ENCODE data around the gene FIP1L1. TPM values are rescaled to one million over a fixed set of nuclear protein-coding genes. Genes with fewer than 3 reads are reported as not detected.

The FIP1L1 gene
- total and polyA plus RNA-seq, 4 donors: 22.1 to 82.8 (median 32.0) TPM

DNA sequence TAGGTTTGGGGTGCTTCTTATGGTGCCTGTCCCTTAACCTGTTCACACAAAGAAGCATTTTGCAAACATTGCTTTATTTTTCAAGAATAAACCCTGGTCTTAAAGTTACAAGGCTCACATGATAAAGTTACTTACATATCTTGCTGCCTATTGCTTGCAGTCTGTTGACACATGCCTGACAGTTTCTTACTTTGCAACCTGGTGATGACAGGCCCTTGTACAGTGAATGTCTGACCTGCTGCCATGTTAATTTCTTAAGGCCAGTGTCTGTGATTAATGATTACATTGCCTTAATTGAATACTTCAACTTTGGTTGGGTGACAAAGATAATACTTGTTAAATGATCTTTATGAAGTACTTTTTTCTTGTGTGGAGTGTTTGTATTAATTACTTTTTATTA lies 49.9 kb downstream of the FIP1L1 start:
- DNase-seq: no peak
- no peak for ATAC-seq (ENCODE audit: insufficient read depth, low FRiP score)
- Histone ChIP-seq H3K4me3 (no peak overlapping the region), H3K27ac (ENCODE audit: low read depth in 1 of 2, low read length in 1 of 2) (no peak overlapping the region), H3K27me3 (ENCODE audit: control insufficient read depth in 3 of 3, insufficient read depth in 3 of 3, low read length in 2 of 3) (no peaks in the 10 kb centered on the region), H3K36me3 (ENCODE audit: control insufficient read depth in 4 of 4, insufficient read depth in 4 of 4, low read length in 4 of 4) (peaks cover 9 to 26% (median 19%) of the 10 kb centered on the region in 4 donors), H3K4me1 (ENCODE audit: control insufficient read depth in 5 of 5, insufficient read depth in 5 of 5, low read length in 5 of 5) (peaks cover 0 to 6% (median 0%) of the 10 kb centered on the region in 5 donors), H3K9ac (ENCODE audit: insufficient read depth in 1 of 2, low read length in 2 of 2) (no peak overlapping the region), H3K9me3 (ENCODE audit: control insufficient read depth in 4 of 4, insufficient read depth in 3 of 4, low read length in 3 of 4) (no peaks in the 10 kb centered on the region)
- TF ChIP-seq, protein P1, sequence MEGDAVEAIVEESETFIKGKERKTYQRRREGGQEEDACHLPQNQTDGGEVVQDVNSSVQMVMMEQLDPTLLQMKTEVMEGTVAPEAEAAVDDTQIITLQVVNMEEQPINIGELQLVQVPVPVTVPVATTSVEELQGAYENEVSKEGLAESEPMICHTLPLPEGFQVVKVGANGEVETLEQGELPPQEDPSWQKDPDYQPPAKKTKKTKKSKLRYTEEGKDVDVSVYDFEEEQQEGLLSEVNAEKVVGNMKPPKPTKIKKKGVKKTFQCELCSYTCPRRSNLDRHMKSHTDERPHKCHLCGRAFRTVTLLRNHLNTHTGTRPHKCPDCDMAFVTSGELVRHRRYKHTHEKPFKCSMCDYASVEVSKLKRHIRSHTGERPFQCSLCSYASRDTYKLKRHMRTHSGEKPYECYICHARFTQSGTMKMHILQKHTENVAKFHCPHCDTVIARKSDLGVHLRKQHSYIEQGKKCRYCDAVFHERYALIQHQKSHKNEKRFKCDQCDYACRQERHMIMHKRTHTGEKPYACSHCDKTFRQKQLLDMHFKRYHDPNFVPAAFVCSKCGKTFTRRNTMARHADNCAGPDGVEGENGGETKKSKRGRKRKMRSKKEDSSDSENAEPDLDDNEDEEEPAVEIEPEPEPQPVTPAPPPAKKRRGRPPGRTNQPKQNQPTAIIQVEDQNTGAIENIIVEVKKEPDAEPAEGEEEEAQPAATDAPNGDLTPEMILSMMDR (IDR thresholded peaks at IDR 0.05; ENCODE audit: control extremely low read depth, extremely low read depth): no peak

- TF ChIP-seq, protein P1 (IDR thresholded peaks at IDR 0.05; ENCODE audit: control extremely low read depth, extremely low read depth): no peak
- no peak for DNase-seq
- Histone ChIP-seq H3K27ac (ENCODE audit: low read depth in 1 of 2, low read length in 1 of 2) (no peak overlapping the region), H3K9me3 (ENCODE audit: control insufficient read depth in 4 of 4, insufficient read depth in 3 of 4, low read length in 3 of 4) (no peaks in the 10 kb centered on the region), H3K9ac (ENCODE audit: insufficient read depth in 1 of 2, low read length in 2 of 2) (no peak overlapping the region), H3K4me3 (no peak overlapping the region), H3K36me3 (ENCODE audit: control insufficient read depth in 4 of 4, insufficient read depth in 4 of 4, low read length in 4 of 4) (peaks cover 11 to 26% (median 20%) of the 10 kb centered on the region in 4 donors), H3K27me3 (ENCODE audit: control insufficient read depth in 3 of 3, insufficient read depth in 3 of 3, low read length in 2 of 3) (no peaks in the 10 kb centered on the region), H3K4me1 (ENCODE audit: control insufficient read depth in 5 of 5, insufficient read depth in 5 of 5, low read length in 5 of 5) (peaks cover 0 to 2% (median 0%) of the 10 kb centered on the region in 5 donors)
- no peak for ATAC-seq (ENCODE audit: insufficient read depth, low FRiP score)
- 70 to 77% methylated on average over 5 of the region's 5 CpGs for WGBS, 2 donors
These were observed 53.6 kb downstream of the FIP1L1 start for GRCh38 chr4:53431052-53431451.

- no peak for DNase-seq
- Histone ChIP-seq H3K9ac (ENCODE audit: insufficient read depth in 1 of 2, low read length in 2 of 2) (no peak overlapping the region), H3K4me1 (ENCODE audit: control insufficient read depth in 5 of 5, insufficient read depth in 5 of 5, low read length in 5 of 5) (peaks cover 0 to 2% (median 0%) of the 10 kb centered on the region in 5 donors), H3K36me3 (ENCODE audit: control insufficient read depth in 4 of 4, insufficient read depth in 4 of 4, low read length in 4 of 4) (peaks cover 9 to 24% (median 17%) of the 10 kb centered on the region in 4 donors), H3K4me3 (no peak overlapping the region), H3K9me3 (ENCODE audit: control insufficient read depth in 4 of 4, insufficient read depth in 3 of 4, low read length in 3 of 4) (no peaks in the 10 kb centered on the region), H3K27me3 (ENCODE audit: control insufficient read depth in 3 of 3, insufficient read depth in 3 of 3, low read length in 2 of 3) (no peaks in the 10 kb centered on the region), H3K27ac (ENCODE audit: low read depth in 1 of 2, low read length in 1 of 2) (no peak overlapping the region)
- WGBS, 2 donors: 91 to 92% methylated on average over 4 of the region's 4 CpGs
- TF ChIP-seq, protein P1 (IDR thresholded peaks at IDR 0.05; ENCODE audit: control extremely low read depth, extremely low read depth): no peak
- no peak for ATAC-seq (ENCODE audit: insufficient read depth, low FRiP score)
These were observed 55.3 kb downstream of the FIP1L1 start for GRCh38 chr4:53432528-53433424.

All from lung (tissue), 12 donors.